LNCAP (cell line): ENCODE results near the gene SRRM1.

Source experiments
- CTCF ChIP-seq: fragments of 450-650 bp; IDR thresholded peaks from 2 replicates; pipeline ENCODE4 v1.5.1; 2017; ENCODE audit warnings: mild to moderate bottlenecking

The SRRM1 gene

GRCh38 chr1:24709791-24710441, 66.8 kb downstream of the SRRM1 start:
- no peak for TF ChIP-seq CTCF

- no peak for TF ChIP-seq CTCF
Observed at GRCh38 chr1:24711329-24711728, 68.2 kb downstream of the SRRM1 start.

- no peak for TF ChIP-seq CTCF
Observed at GRCh38 chr1:24713176-24713575, 70.1 kb downstream of the SRRM1 start.

- no peak for TF ChIP-seq CTCF
Observed at GRCh38 chr1:24713736-24714135, 70.6 kb downstream of the SRRM1 start.

GRCh38 chr1:24714859-24715520, 71.9 kb downstream of the SRRM1 start:
- TF ChIP-seq CTCF: no peak

GRCh38 chr1:24715658-24716057, 72.6 kb downstream of the SRRM1 start:
- no peak for TF ChIP-seq CTCF

- TF ChIP-seq CTCF: no peak
Observed at GRCh38 chr1:24717887-24718650, 75.0 kb downstream of the SRRM1 start.
